LoVo (cell line): ENCODE measurements around the gene FARP2.
"Not testable (repeated sequence)": the region's sequence is repeated elsewhere in the genome, so short reads cannot be mapped to it uniquely, and the experiment has no call there.

Source experiments
- DNase-seq: peaks from one replicate; pipeline ENCODE4 v3.0.0-alpha.2; 2016; ENCODE audit warnings: low spot score

Gene FARP2

GRCh38 chr2:241355983-241356870, at the start of gene FARP2:
Gene FARP2 (plus strand): TSS chr2:241356285. CDS start chr2:241373108, 16,823 bp downstream.
- peak; percentile 98 for DNase-seq

GRCh38 chr2:241307055-241307454, 49.0 kb upstream of the FARP2 start:
- DNase-seq, result no peak

- DNase-seq, result no peak
Measured at GRCh38 chr2:241308267-241308666, 47.8 kb upstream of the FARP2 start.

- DNase-seq, result no peak
Measured at GRCh38 chr2:241308832-241309500, 47.1 kb upstream of the FARP2 start.

GRCh38 chr2:241309684-241310117, 46.4 kb upstream of the FARP2 start:
- DNase-seq, result no peak

- DNase-seq, result no peak
Measured at GRCh38 chr2:241310917-241311566, 45.0 kb upstream of the FARP2 start.

- no peak for DNase-seq
Measured at GRCh38 chr2:241312082-241312481, 44.0 kb upstream of the FARP2 start.

GRCh38 chr2:241313543-241314095, 42.5 kb upstream of the FARP2 start:
- no peak for DNase-seq

GRCh38 chr2:241314226-241315092, 41.6 kb upstream of the FARP2 start:
- no peak for DNase-seq

GRCh38 chr2:241315093-241315878, 40.8 kb upstream of the FARP2 start, which contains the start of gene HDLBP:
Gene HDLBP (minus strand): TSS chr2:241315672. CDS start chr2:241266869, 48,803 bp downstream.
- DNase-seq, result peak; percentile 99

- peak; percentile 34 for DNase-seq
Measured at GRCh38 chr2:241315879-241316631, 40.0 kb upstream of the FARP2 start, which contains the start of gene SEPTIN2. Gene SEPTIN2 (plus strand): TSS chr2:241315925. CDS start chr2:241324233, 8,308 bp downstream.

GRCh38 chr2:241316825-241317224, 39.3 kb upstream of the FARP2 start:
- peak; percentile 2 for DNase-seq

GRCh38 chr2:241317391-241317790, 38.7 kb upstream of the FARP2 start:
- DNase-seq, result no peak

- not testable (repeated sequence) for DNase-seq
Measured at GRCh38 chr2:241318830-241319229, 37.3 kb upstream of the FARP2 start.

GRCh38 chr2:241320394-241320793, 35.7 kb upstream of the FARP2 start:
- DNase-seq, result no peak

- no peak for DNase-seq
Measured at GRCh38 chr2:241321033-241321432, 35.1 kb upstream of the FARP2 start.

- DNase-seq, result no peak
Measured at GRCh38 chr2:241321886-241322285, 34.2 kb upstream of the FARP2 start.

GRCh38 chr2:241323778-241324177, 32.3 kb upstream of the FARP2 start:
- no peak for DNase-seq

GRCh38 chr2:241324775-241325174, 31.3 kb upstream of the FARP2 start:
- DNase-seq, result no peak

GRCh38 chr2:241325257-241325656, 30.8 kb upstream of the FARP2 start:
- no peak for DNase-seq
